HG03469 (cell line): ENCODE data around the gene PCDHGA3.
A peak's percentile ranks its signal among the peaks of the same experiment; 100 is the strongest.
"Not testable (repeated sequence)": the region's sequence is repeated elsewhere in the genome, so short reads cannot be mapped to it uniquely, and the experiment has no call there.

Experiments used
- ATAC-seq: cut with Tn5 transposase; IDR thresholded peaks from one replicate; pipeline ENCODE4 v1.9.1; 2021; ENCODE audit warnings: mild to moderate bottlenecking, moderate library complexity, moderate number of reproducible peaks; ENCODE audit not compliant: unreplicated experiment

PCDHGA3 gene

DNA sequence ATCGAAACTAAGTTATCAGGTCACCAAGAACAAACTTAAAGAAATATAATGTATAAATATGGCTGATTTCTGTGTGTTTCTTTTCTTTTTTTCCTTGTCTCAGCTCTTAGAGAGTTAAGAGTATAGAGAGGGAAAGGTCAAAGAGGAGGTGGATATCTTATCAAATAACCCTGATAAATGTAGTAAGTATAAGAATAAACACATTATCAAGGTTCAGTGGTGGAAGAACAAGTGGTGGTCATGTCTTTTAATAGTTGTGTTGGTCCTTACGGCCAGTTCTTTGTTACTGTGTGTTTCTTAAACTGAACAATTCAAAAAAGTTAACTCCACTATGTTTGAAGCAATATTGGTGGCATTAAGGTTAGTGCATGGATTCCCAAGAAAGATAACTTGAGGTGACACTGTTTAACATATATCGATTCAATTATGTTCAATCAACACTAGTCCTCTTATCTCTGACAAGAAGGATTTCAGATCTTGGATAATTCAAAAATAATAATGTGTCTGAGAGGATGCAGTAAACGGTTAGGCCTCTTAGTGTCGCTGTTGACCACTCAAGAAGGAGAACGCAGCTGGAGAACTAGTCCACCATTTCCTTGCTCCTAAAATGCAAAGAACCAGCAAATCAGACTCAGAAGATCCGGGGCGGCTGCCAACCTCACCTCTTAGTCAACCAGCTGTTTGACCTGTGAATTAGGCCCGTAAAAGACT, at the start of gene PCDHGA3:
TSS of gene PCDHGA3 (plus strand) at position 588 of the 711 bp plus-strand sequence. CDS start 205 bp downstream, outside the sequence.
- no peak for ATAC-seq

DNA sequence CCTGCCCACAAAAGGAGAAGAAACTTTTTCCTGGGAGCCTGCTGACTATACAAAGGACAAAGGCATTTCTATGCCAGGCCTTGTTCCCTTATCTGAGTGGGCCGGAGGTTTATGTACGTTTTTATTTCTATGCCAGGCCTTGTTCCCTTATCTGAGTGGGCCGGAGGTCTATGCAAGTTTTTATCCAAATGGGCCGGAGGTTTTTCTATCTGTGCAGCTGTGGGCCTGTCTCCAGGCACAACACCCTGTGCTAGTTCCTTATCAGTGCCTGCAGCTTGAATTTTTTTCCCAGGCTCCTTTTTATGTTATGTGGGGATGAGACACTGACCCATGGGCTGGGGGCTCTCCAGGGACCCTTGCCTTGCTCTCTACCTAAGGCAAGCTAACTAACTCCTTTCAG, 45.3 kb upstream of the PCDHGA3 start:
- ATAC-seq: no peak

DNA sequence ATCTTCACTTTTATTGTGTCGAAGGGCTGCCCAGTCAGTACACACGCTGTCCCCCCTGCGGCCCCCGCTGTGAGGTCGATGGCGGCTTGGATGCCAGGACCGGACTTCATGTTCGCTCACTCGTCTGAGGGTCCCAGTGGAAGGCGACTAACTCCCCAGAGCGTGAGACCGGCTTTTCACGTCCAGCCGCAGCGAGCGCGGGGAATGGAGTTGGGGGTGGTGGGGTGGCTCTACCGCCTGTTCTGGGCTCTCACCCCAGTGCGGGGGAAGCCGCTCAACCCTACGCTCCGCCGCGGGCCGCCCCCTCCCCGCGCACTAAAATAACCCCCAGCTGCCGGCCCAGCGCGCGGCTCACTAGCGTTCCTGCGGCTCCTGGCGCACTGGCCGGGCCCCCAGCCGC, 39.9 kb upstream of the PCDHGA3 start, which contains the start of gene SLC25A2:
TSS of gene SLC25A2 (minus strand) at position 294 of the 400 bp plus-strand sequence. CDS start at position 110, 184 bp downstream.
- no peak for ATAC-seq

DNA sequence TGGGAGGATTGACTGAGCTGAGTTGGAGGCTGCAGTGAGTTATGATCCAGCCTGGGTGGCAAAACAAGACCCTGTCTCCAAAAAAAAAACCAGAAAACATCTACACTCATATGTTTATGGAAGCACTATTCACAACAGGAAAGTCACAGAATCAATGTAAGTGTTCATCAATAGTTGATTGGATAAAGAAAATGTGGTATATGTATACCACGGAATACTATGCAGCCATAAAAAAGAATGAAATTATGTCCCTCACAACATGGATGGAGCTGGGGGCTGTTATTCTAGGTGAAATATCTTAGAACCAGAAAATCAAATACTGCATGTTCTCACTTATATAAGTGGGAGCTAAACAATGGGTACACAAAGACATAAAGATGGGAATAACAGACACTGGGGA, 37.0 kb upstream of the PCDHGA3 start:
- ATAC-seq: no peak

- no peak for ATAC-seq
Measured at GRCh38 chr5:141313711-141314110, 29.9 kb upstream of the PCDHGA3 start.

- not testable (repeated sequence) for ATAC-seq
Measured at GRCh38 chr5:141316963-141317362, 26.7 kb upstream of the PCDHGA3 start.

- no peak for ATAC-seq
Measured at GRCh38 chr5:141319202-141319601, 24.4 kb upstream of the PCDHGA3 start.

- no peak for ATAC-seq
Measured at GRCh38 chr5:141319699-141320098, 23.9 kb upstream of the PCDHGA3 start.

- ATAC-seq: peak; percentile 89
Measured at GRCh38 chr5:141320225-141321169, 23.1 kb upstream of the PCDHGA3 start, which contains the start of gene TAF7. TSS of gene TAF7 (minus strand) at chr5:141320784. CDS start at chr5:141320044, 740 bp downstream.

GRCh38 chr5:141322261-141322660, 21.4 kb upstream of the PCDHGA3 start:
- no peak for ATAC-seq

- ATAC-seq: peak; percentile 70
Measured at GRCh38 chr5:141326088-141326854, 17.4 kb upstream of the PCDHGA3 start.

- no peak for ATAC-seq
Measured at GRCh38 chr5:141328231-141328630, 15.4 kb upstream of the PCDHGA3 start.

DNA sequence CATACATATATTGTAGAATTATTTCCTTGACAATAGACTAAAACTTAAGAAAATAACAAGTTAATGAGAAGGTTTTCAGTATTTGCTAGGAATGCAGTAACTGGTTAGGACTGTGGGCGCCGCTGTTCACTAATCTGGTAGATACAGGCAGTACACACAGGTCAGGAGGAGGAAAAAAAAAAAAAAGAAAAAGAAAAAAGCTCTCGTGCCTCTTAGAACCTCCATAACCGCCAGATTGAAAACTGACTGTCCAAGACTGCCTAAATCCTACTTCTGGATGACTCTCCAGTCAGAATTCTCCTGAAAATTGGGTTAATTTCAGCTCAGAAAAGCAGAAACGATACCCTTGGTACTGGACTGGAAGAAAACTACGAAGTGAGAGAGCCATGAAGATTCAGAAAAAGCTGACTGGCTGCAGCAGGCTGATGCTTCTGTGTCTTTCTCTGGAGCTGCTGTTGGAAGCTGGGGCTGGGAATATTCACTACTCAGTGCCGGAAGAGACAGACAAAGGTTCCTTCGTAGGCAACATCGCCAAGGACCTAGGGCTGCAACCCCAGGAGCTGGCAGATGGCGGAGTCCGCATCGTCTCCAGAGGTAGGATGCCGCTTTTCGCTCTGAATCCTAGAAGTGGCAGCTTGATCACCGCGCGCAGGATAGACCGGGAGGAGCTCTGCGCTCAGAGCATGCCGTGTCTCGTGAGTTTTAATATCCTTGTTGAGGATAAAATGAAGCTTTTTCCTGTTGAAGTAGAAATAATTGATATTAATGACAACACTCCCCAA, 13.1 kb upstream of the PCDHGA3 start, which contains the start of gene PCDHGA1:
TSS of gene PCDHGA1 (plus strand) at position 216 of the 782 bp plus-strand sequence.
- ATAC-seq: no peak

- ATAC-seq: not testable (repeated sequence)
Measured at GRCh38 chr5:141332571-141332970, 11.1 kb upstream of the PCDHGA3 start.

GRCh38 chr5:141338538-141339306, 4.9 kb upstream of the PCDHGA3 start, which contains the start of gene PCDHGA2:
TSS of gene PCDHGA2 (plus strand) at chr5:141338760.
- no peak for ATAC-seq

DNA sequence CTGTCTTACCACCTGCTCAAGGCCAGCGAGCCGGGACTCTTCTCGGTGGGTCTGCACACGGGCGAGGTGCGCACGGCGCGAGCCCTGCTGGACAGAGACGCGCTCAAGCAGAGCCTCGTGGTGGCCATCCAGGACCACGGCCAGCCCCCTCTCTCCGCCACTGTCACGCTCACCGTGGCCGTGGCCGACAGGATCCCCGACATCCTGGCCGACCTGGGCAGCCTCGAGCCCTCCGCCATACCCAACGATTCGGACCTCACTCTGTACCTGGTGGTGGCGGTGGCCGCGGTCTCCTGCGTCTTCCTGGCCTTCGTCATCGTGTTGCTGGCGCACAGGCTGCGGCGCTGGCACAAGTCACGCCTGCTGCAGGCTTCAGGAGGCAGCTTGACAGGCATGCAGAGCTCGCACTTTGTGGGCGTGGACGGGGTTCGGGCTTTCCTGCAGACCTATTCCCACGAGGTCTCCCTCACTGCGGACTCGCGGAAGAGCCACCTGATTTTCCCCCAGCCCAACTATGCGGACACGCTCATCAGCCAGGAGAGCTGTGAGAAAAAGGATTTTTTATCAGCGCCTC, 2.8 kb upstream of the PCDHGA3 start:
- not testable (repeated sequence) for ATAC-seq

DNA sequence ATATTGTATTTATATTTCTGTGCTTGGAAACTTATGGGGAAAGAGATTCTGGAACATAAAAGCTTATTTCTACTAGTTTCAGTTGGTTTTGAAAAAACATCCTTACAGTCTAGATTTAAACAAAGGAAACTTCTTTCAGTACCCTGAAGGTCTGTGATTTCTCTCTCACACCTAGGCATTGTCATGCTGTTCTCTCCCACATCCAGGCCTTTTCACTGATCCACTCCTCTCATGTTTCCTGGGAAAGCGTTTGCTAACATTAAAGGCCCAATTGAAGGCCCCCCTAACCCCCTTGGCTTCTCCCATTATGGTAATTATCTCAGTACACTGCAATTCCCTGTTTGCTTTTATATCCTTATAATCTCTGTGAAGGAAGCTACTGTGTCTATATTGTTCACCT, 856 bp upstream of the PCDHGA3 start:
- ATAC-seq: no peak

- ATAC-seq: no peak
Measured at GRCh38 chr5:141343953-141344463, 379 bp downstream of the PCDHGA3 start.
